HepG2 (cell line): Measurements from ENCODE around the gene GMPPA. TPM values are rescaled to one million over a fixed set of nuclear protein-coding genes. Genes with fewer than 3 reads are reported as not detected.
A peak's percentile ranks its signal among the peaks of the same experiment; 100 is the strongest.

Experiments
- DZIP1 ChIP-seq: sonication (generic); formaldehyde crosslinking; IDR thresholded peaks from 2 replicates; pipeline ENCODE4 v1.5.0; 2020; ENCODE audit warnings: mild to moderate bottlenecking, missing genetic modification reagents
- GRHL1 ChIP-seq: sonication (generic); formaldehyde crosslinking; conservative IDR thresholded peaks from 2 replicates; pipeline ENCODE4 v1.8.0; 2022; ENCODE audit warnings: missing genetic modification reagents
- HHEX ChIP-seq: IDR thresholded peaks from 2 replicates; pipeline ENCODE4 v1.6.1; 2016; ENCODE audit warnings: control low read depth
- HNRNPH1 ChIP-seq: fragments of 200-400 bp; formaldehyde crosslinking; optimal IDR thresholded peaks from 2 replicates; pipeline ENCODE3; 2017; ENCODE audit warnings: mild to moderate bottlenecking, low read depth, low read length
- IRF2 ChIP-seq: IDR thresholded peaks from 2 replicates; pipeline ENCODE4 v1.6.1; 2018; ENCODE audit warnings: missing genetic modification reagents, missing compliant biosample characterization
- MIER2 ChIP-seq: IDR thresholded peaks from 2 replicates; pipeline ENCODE4 v1.6.1; 2016; ENCODE audit warnings: missing biosample characterization, missing genetic modification reagents
- NAIF1 ChIP-seq: sonication (generic); formaldehyde crosslinking; IDR thresholded peaks from 2 replicates; pipeline ENCODE4 v1.5.0; 2020; ENCODE audit warnings: mild to moderate bottlenecking, missing genetic modification reagents, borderline replicate concordance
- NCOA1 ChIP-seq: sonication (generic); formaldehyde crosslinking; IDR thresholded peaks from 2 replicates; pipeline ENCODE4 v1.9.0; 2021; ENCODE audit warnings: missing genetic modification reagents
- NFE2L2 ChIP-seq: fragments of 150-350 bp; IDR thresholded peaks from 2 replicates; pipeline ENCODE4 v1.6.1; 2014; ENCODE audit warnings: low read length
- RFX1 ChIP-seq: fragments of 450-650 bp; IDR thresholded peaks from 2 replicates; pipeline ENCODE4 v1.6.1; 2017
- RXRB ChIP-seq: IDR thresholded peaks from 2 replicates; pipeline ENCODE4 v1.6.1; 2016; ENCODE audit warnings: borderline replicate concordance, missing genetic modification reagents, missing compliant biosample characterization
- ZBTB7B ChIP-seq: sonication (generic); formaldehyde crosslinking; IDR thresholded peaks from 2 replicates; pipeline ENCODE4 v1.4.0; 2020; ENCODE audit warnings: missing genetic modification reagents
- ZC3H13 ChIP-seq: sonication (generic); formaldehyde crosslinking; IDR thresholded peaks from 2 replicates; pipeline ENCODE4 v1.8.1; 2023; ENCODE audit warnings: mild to moderate bottlenecking, missing genetic modification reagents, moderate library complexity
- ZC3H4 ChIP-seq: sonication (generic); formaldehyde crosslinking; IDR thresholded peaks from 2 replicates; pipeline ENCODE4 v1.4.0; 2020; ENCODE audit warnings: missing genetic modification reagents, borderline replicate concordance
- ZNF274 ChIP-seq: sonication (generic); formaldehyde crosslinking; IDR thresholded peaks from 2 replicates; pipeline ENCODE4 v1.5.1; 2020; ENCODE audit warnings: mild to moderate bottlenecking, missing genetic modification reagents
- ZNF343 ChIP-seq: sonication (generic); formaldehyde crosslinking; IDR thresholded peaks from 2 replicates; pipeline ENCODE4 v1.4.0; 2020; ENCODE audit warnings: mild to moderate bottlenecking, missing genetic modification reagents
- ZNF749 ChIP-seq: sonication (generic); formaldehyde crosslinking; IDR thresholded peaks from 2 replicates; pipeline ENCODE4 v1.8.0; 2022; ENCODE audit warnings: mild to moderate bottlenecking, missing genetic modification reagents, moderate library complexity, borderline replicate concordance
- ZNF775 ChIP-seq: sonication (generic); formaldehyde crosslinking; IDR thresholded peaks from 2 replicates; pipeline ENCODE4 v1.4.0; 2020; ENCODE audit warnings: missing genetic modification reagents, mild to moderate bottlenecking, moderate library complexity, borderline replicate concordance
- ZSCAN22 ChIP-seq: sonication (generic); formaldehyde crosslinking; IDR thresholded peaks from 2 replicates; pipeline ENCODE4 v1.4.0; 2020; ENCODE audit warnings: mild to moderate bottlenecking, missing genetic modification reagents
- polyA plus RNA-seq, 8 experiments: library from polyadenylated mRNA; depleted of rRNA in 3 of 8; stranded (reverse) in 7 of 8; unstranded in 1 of 8; fragments of >200 nt; fragmentation: Illumina TruSeq in 4 of 8; extraction: Trizol in 4 of 8; gene quantifications; 2 replicates each; pipeline versions ENCODE4 v1.2.1 to v1.2.3, GENCODE V29; 2011 to 2016; ENCODE audit warnings: low read depth in 4 of 8, missing spikeins in 1 of 8, mixed read lengths in 1 of 8; ENCODE audit not compliant: insufficient read depth in 1 of 8
- total RNA-seq, 5 experiments: library from RNA; depleted of rRNA; stranded (reverse); fragments of >200 nt; fragmentation: Illumina TruSeq; extraction: Trizol; gene quantifications; 2 replicates each; pipeline ENCODE4 v1.2.3, GENCODE V29; 2016; ENCODE audit warnings: low read depth in 1 of 5
- TF ChIP-seq, protein P1 (sequence below): sonication (generic); formaldehyde crosslinking; IDR thresholded peaks from 2 replicates; pipeline ENCODE4 v1.4.0; 2020; ENCODE audit warnings: mild to moderate bottlenecking, low read depth, missing genetic modification reagents
- TF ChIP-seq, protein P2 (sequence below): fragments of 450-650 bp; IDR thresholded peaks from 2 replicates; pipeline ENCODE4 v1.6.1; 2017
- TF ChIP-seq, protein P3 (sequence below): sonication (generic); formaldehyde crosslinking; conservative IDR thresholded peaks from 2 replicates; pipeline ENCODE4 v1.5.0; 2020; ENCODE audit warnings: missing genetic modification reagents

GMPPA gene
- total and polyA plus RNA-seq, 2 of the 13 experiments (the other 11 are each of a cell fraction or from before 2014, with no cell fraction given), result 81.1 to 106 TPM

DNA sequence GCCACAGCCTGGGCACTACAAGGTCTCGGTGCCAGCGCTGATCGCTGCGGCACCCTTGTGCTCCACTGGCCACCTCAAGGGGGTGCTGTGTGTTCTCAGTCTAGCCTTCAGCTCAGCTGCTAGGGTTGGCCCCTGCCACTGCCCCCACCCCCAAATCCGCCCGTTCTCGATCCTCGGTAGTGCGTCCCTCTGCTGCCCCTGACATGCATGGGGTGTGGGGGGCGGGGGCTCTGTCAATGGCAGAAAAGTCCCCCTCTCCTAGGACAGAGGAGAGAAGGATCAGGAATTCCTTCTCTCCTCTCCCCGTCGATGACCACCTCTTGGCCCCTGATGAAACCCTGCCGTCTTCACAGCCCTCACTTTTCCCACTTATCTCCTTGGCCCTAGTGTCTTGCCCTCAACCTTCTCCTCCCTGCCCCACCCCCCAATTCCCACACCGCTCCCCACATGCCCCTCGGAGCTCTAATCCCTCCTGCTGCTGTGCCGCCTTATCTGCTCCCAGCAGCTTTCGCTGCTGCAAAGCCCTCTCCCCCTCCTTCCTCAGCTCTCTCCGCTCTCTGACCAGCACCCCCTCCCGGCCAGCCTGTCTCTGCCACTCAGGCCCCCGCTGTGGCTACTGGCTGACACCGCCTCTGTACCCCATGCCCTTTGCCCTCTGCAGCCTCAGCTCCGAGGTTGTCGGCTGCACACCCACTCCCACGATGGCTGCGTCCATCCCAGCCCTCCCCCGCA lies 11.3 kb downstream of the GMPPA start (continued):
- TF ChIP-seq DZIP1 (CRISPR knock-in tag) (0 out of 2 replicates have a peak, but pooled peaks have one; percentile 48), ZBTB7B (CRISPR knock-in tag) (no peak), ZNF274 (no peak), NAIF1 (CRISPR knock-in tag) (no peak), NFE2L2 (no peak), GRHL1 (CRISPR knock-in tag) (no peak), ZSCAN22 (CRISPR knock-in tag) (no peak), NCOA1 (peak; percentile 45; the same call in 1 of the 2 replicates), MIER2 (CRISPR knock-in tag) (no peak), RFX1 (no peak), ZC3H4 (no peak), ZNF749 (CRISPR knock-in tag) (no peak), HNRNPH1 (no peak), IRF2 (CRISPR knock-in tag) (no peak), ZNF343 (CRISPR knock-in tag) (no peak), HHEX (CRISPR knock-in tag) (no peak), ZNF775 (no peak), ZC3H13 (CRISPR knock-in tag) (no peak), RXRB (CRISPR knock-in tag) (peak; percentile 37; the same call in 1 of the 2 replicates)
- TF ChIP-seq, protein P1, sequence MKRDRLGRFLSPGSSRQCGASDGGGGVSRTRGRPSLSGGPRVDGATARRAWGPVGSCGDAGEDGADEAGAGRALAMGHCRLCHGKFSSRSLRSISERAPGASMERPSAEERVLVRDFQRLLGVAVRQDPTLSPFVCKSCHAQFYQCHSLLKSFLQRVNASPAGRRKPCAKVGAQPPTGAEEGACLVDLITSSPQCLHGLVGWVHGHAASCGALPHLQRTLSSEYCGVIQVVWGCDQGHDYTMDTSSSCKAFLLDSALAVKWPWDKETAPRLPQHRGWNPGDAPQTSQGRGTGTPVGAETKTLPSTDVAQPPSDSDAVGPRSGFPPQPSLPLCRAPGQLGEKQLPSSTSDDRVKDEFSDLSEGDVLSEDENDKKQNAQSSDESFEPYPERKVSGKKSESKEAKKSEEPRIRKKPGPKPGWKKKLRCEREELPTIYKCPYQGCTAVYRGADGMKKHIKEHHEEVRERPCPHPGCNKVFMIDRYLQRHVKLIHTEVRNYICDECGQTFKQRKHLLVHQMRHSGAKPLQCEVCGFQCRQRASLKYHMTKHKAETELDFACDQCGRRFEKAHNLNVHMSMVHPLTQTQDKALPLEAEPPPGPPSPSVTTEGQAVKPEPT (CRISPR knock-in tag), result no peak
- TF ChIP-seq, protein P2, sequence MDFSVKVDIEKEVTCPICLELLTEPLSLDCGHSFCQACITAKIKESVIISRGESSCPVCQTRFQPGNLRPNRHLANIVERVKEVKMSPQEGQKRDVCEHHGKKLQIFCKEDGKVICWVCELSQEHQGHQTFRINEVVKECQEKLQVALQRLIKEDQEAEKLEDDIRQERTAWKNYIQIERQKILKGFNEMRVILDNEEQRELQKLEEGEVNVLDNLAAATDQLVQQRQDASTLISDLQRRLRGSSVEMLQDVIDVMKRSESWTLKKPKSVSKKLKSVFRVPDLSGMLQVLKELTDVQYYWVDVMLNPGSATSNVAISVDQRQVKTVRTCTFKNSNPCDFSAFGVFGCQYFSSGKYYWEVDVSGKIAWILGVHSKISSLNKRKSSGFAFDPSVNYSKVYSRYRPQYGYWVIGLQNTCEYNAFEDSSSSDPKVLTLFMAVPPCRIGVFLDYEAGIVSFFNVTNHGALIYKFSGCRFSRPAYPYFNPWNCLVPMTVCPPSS, result no peak
- TF ChIP-seq, protein P3, sequence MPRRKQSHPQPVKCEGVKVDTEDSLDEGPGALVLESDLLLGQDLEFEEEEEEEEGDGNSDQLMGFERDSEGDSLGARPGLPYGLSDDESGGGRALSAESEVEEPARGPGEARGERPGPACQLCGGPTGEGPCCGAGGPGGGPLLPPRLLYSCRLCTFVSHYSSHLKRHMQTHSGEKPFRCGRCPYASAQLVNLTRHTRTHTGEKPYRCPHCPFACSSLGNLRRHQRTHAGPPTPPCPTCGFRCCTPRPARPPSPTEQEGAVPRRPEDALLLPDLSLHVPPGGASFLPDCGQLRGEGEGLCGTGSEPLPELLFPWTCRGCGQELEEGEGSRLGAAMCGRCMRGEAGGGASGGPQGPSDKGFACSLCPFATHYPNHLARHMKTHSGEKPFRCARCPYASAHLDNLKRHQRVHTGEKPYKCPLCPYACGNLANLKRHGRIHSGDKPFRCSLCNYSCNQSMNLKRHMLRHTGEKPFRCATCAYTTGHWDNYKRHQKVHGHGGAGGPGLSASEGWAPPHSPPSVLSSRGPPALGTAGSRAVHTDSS (CRISPR knock-in tag), result no peak
